HG03108 (cell line): Measurements from ENCODE around the gene TXNRD2.
"Not testable (repeated sequence)": the region's sequence is repeated elsewhere in the genome, so short reads cannot be mapped to it uniquely, and the experiment has no call there.

ENCODE experiments used
- ATAC-seq: cut with Tn5 transposase; IDR thresholded peaks from one replicate; pipeline ENCODE4 v1.9.1; 2021; ENCODE audit warnings: moderate library complexity; ENCODE audit not compliant: unreplicated experiment

TXNRD2 gene

DNA sequence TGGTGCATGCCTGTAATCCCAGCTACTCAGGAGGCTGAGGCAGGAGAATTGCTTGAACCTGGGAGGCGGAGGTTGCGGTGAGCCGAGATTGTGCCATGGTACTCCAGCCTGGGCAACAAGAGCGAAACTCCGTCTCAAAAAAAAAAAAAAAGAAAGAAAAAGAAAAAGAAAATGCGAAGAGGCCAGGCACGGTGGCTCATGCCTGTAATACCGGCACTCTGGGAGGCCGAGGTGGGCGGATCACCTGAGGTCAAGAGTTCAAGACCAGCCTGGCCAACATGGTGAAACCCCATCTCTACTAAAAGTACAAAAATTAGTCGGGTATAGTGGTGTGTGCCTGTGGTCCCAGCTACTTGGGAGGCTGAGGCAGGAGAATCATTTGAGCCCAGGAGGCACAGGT, 15.6 kb downstream of the TXNRD2 start:
- ATAC-seq, result not testable (repeated sequence)

- no peak for ATAC-seq
Observed at GRCh38 chr22:19923914-19924513, 17.6 kb downstream of the TXNRD2 start.

DNA sequence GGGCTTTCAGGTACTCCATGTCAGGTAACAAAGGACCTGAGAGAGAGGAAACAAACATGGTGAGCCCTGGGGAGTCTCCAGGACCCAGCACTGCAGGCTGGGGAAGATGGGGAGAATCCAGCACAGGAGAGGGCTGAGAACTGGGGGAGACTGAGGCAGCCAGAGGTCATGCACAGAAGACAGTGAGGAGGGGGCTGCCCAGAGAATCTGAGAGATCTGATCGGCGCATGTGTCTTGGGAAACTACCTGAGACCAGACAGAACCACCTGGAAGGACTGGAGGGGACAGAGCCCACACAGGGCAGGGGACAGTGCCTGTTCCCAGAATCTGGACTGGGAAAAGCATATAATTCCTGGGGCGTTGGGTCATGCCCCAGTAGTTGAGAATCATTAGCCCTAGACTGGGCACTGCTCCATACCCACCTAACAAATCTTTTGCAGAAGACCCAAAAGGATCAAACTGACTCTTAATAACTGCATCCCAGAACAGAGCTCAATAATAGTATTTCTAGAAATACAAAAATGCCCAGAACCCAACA, 20.0 kb downstream of the TXNRD2 start:
- no peak for ATAC-seq

- ATAC-seq, result no peak
Observed at GRCh38 chr22:19919701-19920363, 21.8 kb downstream of the TXNRD2 start.

DNA sequence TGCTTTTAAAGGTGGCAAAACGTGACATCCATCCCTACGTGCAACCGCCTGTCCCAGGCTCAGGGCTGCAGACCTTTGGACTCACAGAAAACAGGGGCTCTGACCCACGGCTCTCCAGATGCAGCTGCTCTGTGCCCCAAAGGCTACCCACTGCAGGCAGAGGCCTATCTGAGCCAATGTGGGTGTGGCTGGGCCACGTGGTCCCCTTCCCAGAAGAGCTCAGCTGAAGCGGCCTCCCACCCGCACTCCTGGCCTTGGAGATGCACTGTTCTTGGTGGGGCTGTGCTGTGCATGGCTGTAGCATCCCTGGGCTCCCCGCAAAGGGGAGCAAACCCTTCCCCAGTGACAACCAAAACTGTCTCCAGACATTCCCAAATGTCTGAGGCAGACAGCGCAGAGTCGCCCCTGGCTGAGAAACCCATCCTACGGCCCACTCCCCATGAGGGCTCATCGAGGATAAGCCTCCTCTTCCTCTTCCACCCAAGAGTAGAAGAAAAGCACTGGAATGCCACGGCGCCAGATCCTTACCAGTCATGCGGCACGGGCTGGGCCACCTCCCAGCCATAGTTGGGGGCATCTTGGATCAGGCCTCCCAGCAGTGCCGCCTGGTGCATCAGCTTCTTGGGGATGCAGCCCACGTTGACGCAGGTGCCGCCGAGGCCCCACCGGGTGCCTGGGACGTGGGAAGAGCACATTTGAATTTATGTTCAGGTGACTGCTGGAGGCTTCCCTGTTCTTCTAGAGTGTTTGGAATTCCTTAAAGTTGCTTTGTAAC, 23.1 kb downstream of the TXNRD2 start:
- ATAC-seq, result no peak

- ATAC-seq, result no peak
Observed at GRCh38 chr22:19917389-19918138, 24.1 kb downstream of the TXNRD2 start.

DNA sequence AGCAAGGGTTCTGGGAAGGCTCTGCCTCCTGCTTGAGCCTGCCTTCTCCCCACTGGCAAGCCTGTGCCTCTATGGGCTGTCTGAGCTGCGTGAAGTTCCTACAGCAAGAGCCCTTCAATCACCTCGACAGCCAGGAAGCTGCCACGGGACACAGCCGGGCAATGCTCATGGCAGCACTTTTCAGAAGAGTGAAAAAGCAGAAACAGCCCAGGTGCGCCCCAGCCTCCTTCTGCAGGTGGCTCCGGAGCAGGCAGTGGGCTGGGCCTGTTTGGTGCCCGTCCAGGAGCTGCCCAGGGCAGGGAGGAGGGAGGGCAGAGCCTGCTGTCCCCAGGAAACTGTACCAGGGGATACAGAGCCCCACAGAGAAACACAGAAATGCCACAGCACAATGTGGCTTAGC, 24.7 kb downstream of the TXNRD2 start:
- no peak for ATAC-seq

DNA sequence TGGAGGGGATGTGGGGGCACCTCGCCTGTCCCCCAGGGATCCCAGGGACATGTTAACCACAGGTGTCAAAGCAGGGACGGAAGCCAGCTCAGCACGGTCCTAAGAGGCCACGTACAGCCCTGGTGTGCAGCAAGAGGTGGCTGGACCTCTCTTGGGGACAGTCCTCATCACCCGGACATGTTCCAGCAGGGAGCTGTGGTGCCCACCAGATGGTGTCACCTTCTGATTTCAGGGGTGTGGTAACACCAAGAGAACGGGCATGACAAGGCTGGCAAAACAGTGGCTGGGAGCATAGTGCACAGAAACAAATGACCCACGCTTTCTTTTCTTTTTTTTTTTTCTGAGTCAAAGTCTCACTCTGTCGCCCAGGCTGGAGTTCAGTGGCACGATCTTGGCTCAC, 25.6 kb downstream of the TXNRD2 start:
- no peak for ATAC-seq

DNA sequence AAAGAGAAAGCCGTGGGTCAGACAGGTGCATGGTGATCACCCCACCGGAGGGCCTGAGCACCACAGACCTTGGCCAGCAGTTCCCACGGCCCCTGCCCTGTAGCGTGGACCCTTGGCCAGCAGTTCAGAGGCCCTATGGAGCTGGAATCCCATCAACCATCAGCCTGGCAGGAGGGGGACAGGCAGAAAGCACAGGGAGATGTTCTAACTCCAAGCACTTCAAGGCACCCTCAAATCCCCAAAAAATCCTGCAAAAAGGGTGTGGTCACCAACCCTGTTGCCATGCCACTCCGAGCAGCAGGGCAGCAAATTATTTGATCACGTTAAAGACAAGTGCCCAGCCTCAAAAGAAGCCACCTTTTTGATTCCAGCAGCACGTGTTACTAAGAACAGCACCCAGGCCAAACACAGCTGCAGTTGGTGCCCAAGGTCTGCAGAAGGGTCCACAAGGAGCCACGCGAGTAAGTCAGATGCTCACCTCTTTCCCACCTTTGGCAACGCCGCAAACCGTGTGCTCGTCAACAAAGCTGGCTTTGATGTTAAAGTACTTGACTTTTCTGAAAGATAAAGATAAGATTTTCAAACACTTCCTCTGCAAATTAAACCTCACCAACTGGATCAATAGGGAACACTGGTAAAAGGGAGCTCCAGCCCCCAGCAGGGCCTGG, 26.2 kb downstream of the TXNRD2 start:
- ATAC-seq, result no peak

DNA sequence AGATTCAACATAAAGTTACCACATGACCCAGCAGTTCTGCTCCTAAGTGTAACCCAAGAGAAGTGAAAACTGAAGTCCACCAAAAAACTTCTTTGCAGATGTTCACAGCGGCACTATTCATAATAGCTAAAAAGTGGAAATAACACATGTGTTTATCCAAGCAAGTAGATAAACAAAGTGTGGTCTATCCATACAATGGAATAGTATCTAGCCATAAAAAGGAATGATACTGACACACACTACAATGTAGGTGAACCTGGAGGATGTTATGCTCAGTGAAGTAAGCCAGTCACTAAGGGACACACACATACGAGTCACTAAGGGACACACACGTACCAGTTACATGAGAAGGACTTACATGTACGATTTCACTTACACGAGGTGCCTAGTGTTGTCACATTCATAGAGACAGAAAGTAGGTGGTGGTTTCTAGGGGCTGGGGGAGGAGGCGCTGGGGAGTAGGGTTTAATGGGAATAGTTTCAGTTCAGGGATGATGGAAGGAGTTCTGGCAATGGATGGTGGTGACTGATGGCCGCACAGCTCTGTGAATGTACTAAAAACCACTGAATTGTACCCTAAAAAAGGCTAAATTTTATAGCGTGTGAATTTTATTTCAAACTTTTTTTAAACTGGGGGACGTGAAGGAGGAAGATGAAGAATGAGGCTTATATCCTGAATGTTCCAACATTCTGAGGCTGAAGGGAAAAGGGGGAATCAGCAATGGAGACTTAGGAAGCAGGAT, 27.2 kb downstream of the TXNRD2 start:
- no peak for ATAC-seq

DNA sequence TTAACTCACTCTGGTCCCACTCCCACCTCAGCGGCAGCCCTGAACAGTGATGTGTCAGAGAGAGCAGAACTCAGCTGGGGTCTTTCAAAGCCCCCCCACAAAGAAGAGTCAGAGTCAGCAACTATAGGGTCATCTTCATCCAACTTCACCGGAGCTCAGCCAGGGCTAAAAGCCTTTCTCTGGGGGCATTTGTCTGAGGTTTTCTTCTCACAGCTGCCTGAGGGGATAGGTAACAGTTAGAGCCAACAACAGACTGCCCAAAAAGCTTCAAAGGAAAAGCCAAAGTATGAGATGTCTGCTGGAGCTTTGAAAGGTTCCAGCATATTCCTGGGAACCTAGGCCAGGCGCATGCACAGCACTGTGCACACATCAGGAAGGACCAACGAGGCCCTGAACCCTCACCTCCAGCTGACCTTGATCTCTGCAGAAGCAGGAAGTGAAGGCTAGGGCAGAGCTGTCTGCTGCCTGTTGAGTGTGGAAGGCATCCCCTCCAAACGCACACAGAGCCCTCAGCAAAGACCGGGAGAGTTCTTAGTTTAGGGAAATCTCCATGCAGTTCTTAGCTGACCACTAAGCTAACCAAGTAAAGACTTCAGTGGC, 28.2 kb downstream of the TXNRD2 start:
- no peak for ATAC-seq

- ATAC-seq, result no peak
Observed at GRCh38 chr22:19912271-19912999, 29.2 kb downstream of the TXNRD2 start.

GRCh38 chr22:19911540-19912270, 29.9 kb downstream of the TXNRD2 start:
- ATAC-seq, result no peak

GRCh38 chr22:19910180-19910744, 31.4 kb downstream of the TXNRD2 start:
- ATAC-seq, result no peak

DNA sequence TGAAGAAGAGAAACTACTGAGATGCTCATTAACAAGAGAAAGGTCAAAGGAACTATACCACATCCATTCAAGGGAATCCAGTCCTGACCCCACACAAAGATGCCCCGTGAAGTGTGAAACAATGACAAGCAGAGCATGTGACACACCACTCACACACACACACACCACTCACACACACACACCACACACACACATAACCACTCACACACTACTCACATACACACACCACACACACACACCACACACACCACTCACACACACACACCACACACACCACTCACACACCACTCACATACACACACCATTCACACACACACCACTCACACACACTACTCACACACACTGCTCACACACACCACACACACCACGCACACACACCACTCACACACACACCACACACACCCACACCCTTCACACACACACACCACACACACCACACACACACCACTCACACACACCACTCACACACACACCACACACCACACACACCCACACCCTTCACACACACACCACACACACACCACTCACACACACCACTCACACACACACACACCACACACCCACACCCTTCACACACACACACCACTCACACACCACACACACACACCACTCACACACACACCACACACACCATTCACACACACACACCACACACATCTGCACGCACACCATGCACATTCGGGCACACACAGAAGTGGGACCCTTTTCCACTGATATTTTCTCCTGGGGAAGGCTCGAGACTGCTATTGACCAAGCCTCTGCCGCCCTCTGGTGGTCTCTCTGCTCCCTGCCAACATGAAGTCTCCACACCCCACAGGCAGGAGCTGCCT, 32.1 kb downstream of the TXNRD2 start:
- ATAC-seq, result no peak

GRCh38 chr22:19907902-19908301, 33.7 kb downstream of the TXNRD2 start:
- ATAC-seq, result not testable (repeated sequence)

DNA sequence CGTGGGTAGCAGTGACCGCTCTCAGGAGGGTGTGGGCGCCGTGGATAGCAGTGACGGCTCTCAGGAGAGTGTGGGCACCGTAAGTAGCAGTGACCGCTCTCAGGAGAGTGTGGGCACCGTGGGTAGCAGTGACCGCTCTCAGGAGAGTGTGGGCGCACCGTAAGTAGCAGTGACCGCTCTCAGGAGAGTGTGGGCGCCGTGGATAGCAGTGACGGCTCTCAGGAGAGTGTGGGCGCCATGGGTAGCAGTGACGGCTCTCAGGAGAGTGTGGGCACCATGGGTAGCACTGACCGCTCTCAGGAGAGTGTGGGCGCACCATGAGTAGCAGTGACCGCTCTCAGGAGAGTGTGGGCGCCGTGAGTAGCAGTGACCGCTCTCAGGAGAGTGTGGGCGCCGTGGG, 34.8 kb downstream of the TXNRD2 start:
- not testable (repeated sequence) for ATAC-seq
